GM12878 (cell line): ENCODE data around the gene SSUH2. TPM values are rescaled to one million over a fixed set of nuclear protein-coding genes. Genes with fewer than 3 reads are reported as not detected.

Experiments used
- ATAC-seq: fragments of 200-7000 bp; cut with Tn5 transposase; 3 replicates; pipeline ENCODE4 v1.9.1; 2020; ENCODE audit warnings: mild to moderate bottlenecking, moderate library complexity
- BruUV-seq: library from RNA; stranded (reverse); fragments of 400-500 nt; replicated peaks from 2 replicates; lab custom pipeline; 2021; lab: Mats Ljungman, UMichigan
- CTCF ChIA-PET: fragments of 300-600 bp; sonication (Branson Sonifier 250); formaldehyde crosslinking; extraction: SDS; loops from one replicate; lab custom pipeline; 2021; ENCODE audit warnings: inconsistent platforms; lab: Yijun Ruan, JAX
- POLR2A ChIA-PET: fragments of 350-600 bp; formaldehyde crosslinking; extraction: SDS; loops from one replicate; lab custom pipeline; 2021; ENCODE audit warnings: inconsistent platforms; lab: Charles Lee
- RAD21 ChIA-PET: fragments of 300-600 bp; sonication (Branson Sonifier 250); formaldehyde crosslinking; loops from one replicate; lab custom pipeline; 2023; ENCODE audit warnings: antibody characterized with exemption; ENCODE audit not compliant: unreplicated experiment; lab: Charles Lee
- SMC1A ChIA-PET: fragments of 300-600 bp; sonication (Branson Sonifier 250); formaldehyde crosslinking; loops from one replicate; lab custom pipeline; 2023; ENCODE audit not compliant: unreplicated experiment, uncharacterized antibody; lab: Charles Lee
- DNase-seq: peaks from one replicate; pipeline ENCODE4 v3.0.0-alpha.2; 2011; ENCODE audit warnings: low read depth, low spot score
- FAIRE-seq: peaks from 3 replicates; lab custom pipeline; 2011; peaks lifted over from hg19 to GRCh38; lab: Jason Lieb, UNC
- H2AFZ ChIP-seq: 2 replicates; pipeline ENCODE4 v1.6.0; 2011; ENCODE audit warnings: low read depth, low read length, control low read depth; ENCODE audit not compliant: control insufficient read depth
- H3K27ac ChIP-seq: 2 replicates; pipeline ENCODE4 v1.5.1; 2011; ENCODE audit warnings: control low read depth; ENCODE audit not compliant: control insufficient read depth, insufficient read depth
- H3K27me3 ChIP-seq, 2 experiments: replicated peaks in 1 of 2; 2 replicates each; pipeline versions ENCODE4 v1.6.0 to v1.6.1; 2011; ENCODE audit warnings: low read length in 1 of 2; ENCODE audit not compliant: control insufficient read depth in 2 of 2, insufficient read depth in 2 of 2
- H3K36me3 ChIP-seq, 2 experiments: 2 replicates each; pipeline ENCODE4 v1.5.1; 2011; ENCODE audit warnings: low read length in 1 of 2; ENCODE audit not compliant: control insufficient read depth in 2 of 2, insufficient read depth in 2 of 2
- H3K4me1 ChIP-seq: 2 replicates; pipeline ENCODE4 v1.6.1; 2011; ENCODE audit warnings: mild to moderate bottlenecking, low read length, moderate library complexity, mixed read lengths; ENCODE audit not compliant: control insufficient read depth, insufficient read depth
- H3K4me2 ChIP-seq: 2 replicates; pipeline ENCODE4 v1.6.0; 2011; ENCODE audit warnings: control low read depth; ENCODE audit not compliant: control insufficient read depth, insufficient read depth
- H3K4me3 ChIP-seq: fragments of 200-600 bp; sonication (generic); 2 replicates; pipeline ENCODE4 v1.5.1; 2016
- H3K79me2 ChIP-seq: 2 replicates; pipeline ENCODE4 v1.6.0; 2011; ENCODE audit warnings: low read length; ENCODE audit not compliant: control insufficient read depth, insufficient read depth
- H3K9ac ChIP-seq: 2 replicates; pipeline ENCODE4 v1.8.0; 2011; ENCODE audit warnings: low read length, control low read depth, mixed read lengths; ENCODE audit not compliant: control insufficient read depth, insufficient read depth
- H3K9me3 ChIP-seq: replicated peaks from 3 replicates; pipeline ENCODE4 v1.5.1; 2011; ENCODE audit warnings: mild to moderate bottlenecking, low read length; ENCODE audit not compliant: control insufficient read depth, insufficient read depth
- H4K20me1 ChIP-seq: 2 replicates; pipeline ENCODE4 v1.6.0; 2011; ENCODE audit not compliant: control insufficient read depth, insufficient read depth
- CEBPB ChIP-seq, 2 experiments: fragments of 150-350 bp in 1 of 2; IDR thresholded peaks; 2 replicates each; pipeline ENCODE4 v1.6.1; 2012 to 2014; ENCODE audit warnings: low read depth in 2 of 2, low read length in 2 of 2, borderline replicate concordance in 1 of 2, inconsistent platforms in 1 of 2
- CREB1 ChIP-seq: IDR thresholded peaks from 2 replicates; pipeline ENCODE4 v1.6.1; 2012; ENCODE audit warnings: low read depth, mild to moderate bottlenecking, inconsistent platforms
- EED ChIP-seq: sonication (generic); IDR thresholded peaks from 2 replicates; pipeline ENCODE4 v1.6.1; 2016; ENCODE audit warnings: antibody characterized with exemption, low read depth
- IKZF2 ChIP-seq, 2 experiments: fragments of 450-650 bp; IDR thresholded peaks; 2 replicates each; pipeline ENCODE4 v1.6.1; 2017; ENCODE audit warnings: mild to moderate bottlenecking in 2 of 2, moderate library complexity in 2 of 2
- IRF4 ChIP-seq: IDR thresholded peaks from 2 replicates; pipeline ENCODE4 v1.6.1; 2011; ENCODE audit warnings: low read depth, low read length
- MXI1 ChIP-seq: fragments of 150-350 bp; IDR thresholded peaks from 2 replicates; pipeline ENCODE4 v1.6.1; 2011; ENCODE audit warnings: low read depth, mild to moderate bottlenecking, inconsistent platforms, low read length, improper control_type of control experiment
- WGBS: methylation state at CpG from one replicate; pipeline ENCODE4 v1.1.6; 2016; ENCODE audit warnings: low lambda C conversion rate; ENCODE audit not compliant: insufficient replicate concordance, insufficient coverage; ENCODE audit errors: missing lambda C conversion rate; 5-methylcytosine and 5-hydroxymethylcytosine counted together
- in situ Hi-C: fragments of 300-500 bp; cut with MboI; formaldehyde crosslinking; loops from 9 replicates; pipeline ENCODE4 v1.14.3; 2018; ENCODE audit warnings: mixed read lengths
- intact Hi-C: fragments of 100-400 bp; cut with micrococcal nuclease; formaldehyde crosslinking; loops from one replicate; pipeline ENCODE4 v1.14.2; 2022; ENCODE audit not compliant: unreplicated experiment
- polyA plus RNA-seq, 11 experiments: library from polyadenylated mRNA; depleted of rRNA in 4 of 11; unstranded in 6 of 11; stranded (reverse) in 5 of 11; fragments of >200 nt; fragmentation: Nextera tagmentation in 4 of 11; fragmentation: Illumina TruSeq in 1 of 11; extraction: Ambion mirVana in 4 of 11; extraction: Trizol in 1 of 11; gene quantifications; 1 replicate in 1 of 11; 2 replicates in 10 of 11; pipeline versions ENCODE4 v1.2.1 to v1.2.3, GENCODE V29; 2011 to 2016; ENCODE audit warnings: inconsistent platforms in 2 of 11, missing spikeins in 2 of 11, low read depth in 1 of 11
- total RNA-seq, 4 experiments: library from RNA; depleted of rRNA in 3 of 4; stranded (reverse); fragments of >200 nt in 3 of 4; fragmentation: Illumina TruSeq in 1 of 4; extraction: Trizol in 1 of 4; gene quantifications; 2 replicates each; pipeline versions ENCODE4 v1.2.1 to v1.2.3, GENCODE V29; 2013 to 2021
- TF ChIP-seq, protein P1 (sequence below): fragments of 450-650 bp; IDR thresholded peaks from 2 replicates; pipeline ENCODE4 v1.6.1; 2017; ENCODE audit warnings: antibody characterized with exemption, mild to moderate bottlenecking, moderate library complexity

SSUH2 gene
- total and polyA plus RNA-seq, 10 of the 15 experiments (the other 5 are each of a cell fraction or from before 2014, with no cell fraction given), result 0.09 to 0.26 TPM; not detected in 8

DNA sequence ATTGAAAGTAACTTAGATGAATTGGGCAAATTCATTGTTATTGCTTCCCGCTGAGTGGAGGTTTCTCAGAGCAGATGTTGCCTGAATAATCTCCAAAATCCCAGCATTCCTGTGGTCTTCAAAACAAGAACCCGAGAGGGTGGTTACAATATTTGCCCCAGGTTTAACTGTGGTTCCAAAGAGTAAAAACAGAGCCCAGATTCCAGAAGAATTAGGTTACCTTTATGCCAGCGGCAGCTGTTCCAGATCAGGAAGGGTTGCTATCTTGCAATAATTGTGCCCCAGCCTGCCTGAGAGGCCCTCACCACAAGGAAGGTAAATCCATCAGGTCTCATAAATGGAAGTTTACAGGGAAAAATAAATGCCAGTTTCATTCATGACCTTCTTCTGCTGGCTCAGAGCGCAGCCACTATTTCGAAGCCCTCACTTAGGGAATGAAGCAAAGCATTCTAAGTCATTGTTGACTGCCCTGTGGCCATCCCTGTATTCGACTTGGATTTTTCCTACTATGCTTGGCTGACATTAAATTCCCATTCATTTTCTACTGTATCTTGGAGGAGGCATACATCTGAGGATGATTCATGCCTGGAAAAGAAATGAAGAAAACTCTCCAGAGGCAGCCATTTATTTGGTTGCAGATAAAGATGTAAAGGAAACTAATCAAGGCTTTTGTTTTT, 54.6 kb downstream of the SSUH2 start (continued):
- TF ChIP-seq, protein P1, sequence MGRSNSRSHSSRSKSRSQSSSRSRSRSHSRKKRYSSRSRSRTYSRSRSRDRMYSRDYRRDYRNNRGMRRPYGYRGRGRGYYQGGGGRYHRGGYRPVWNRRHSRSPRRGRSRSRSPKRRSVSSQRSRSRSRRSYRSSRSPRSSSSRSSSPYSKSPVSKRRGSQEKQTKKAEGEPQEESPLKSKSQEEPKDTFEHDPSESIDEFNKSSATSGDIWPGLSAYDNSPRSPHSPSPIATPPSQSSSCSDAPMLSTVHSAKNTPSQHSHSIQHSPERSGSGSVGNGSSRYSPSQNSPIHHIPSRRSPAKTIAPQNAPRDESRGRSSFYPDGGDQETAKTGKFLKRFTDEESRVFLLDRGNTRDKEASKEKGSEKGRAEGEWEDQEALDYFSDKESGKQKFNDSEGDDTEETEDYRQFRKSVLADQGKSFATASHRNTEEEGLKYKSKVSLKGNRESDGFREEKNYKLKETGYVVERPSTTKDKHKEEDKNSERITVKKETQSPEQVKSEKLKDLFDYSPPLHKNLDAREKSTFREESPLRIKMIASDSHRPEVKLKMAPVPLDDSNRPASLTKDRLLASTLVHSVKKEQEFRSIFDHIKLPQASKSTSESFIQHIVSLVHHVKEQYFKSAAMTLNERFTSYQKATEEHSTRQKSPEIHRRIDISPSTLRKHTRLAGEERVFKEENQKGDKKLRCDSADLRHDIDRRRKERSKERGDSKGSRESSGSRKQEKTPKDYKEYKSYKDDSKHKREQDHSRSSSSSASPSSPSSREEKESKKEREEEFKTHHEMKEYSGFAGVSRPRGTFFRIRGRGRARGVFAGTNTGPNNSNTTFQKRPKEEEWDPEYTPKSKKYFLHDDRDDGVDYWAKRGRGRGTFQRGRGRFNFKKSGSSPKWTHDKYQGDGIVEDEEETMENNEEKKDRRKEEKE, result no peak
- TF ChIP-seq CREB1 (no peak), CEBPB (IDR thresholded peaks at IDR 0.05; ENCODE audit: borderline replicate concordance in 1 of 2, low read depth in 2 of 2, low read length in 2 of 2) (no peak), IRF4 (no peak), EED (no peak)

DNA sequence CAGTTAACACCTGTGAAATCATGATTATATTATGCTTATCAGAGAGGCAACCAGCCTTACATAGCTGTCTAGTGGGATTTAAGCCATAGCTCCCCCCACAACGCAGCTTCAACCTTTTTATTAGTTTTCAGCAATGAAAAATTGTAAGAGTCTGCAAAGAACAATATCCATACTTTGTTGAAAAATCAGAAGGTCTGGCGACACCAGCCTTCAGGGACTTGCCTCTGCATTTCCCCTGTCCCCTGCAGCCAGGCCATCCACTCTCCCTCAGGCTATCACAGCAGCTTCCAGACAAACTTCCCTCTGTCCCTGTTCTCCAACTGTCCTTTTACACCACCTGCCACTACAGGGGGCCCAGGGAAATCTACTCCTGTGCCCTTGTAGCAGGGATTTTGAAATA, 59.9 kb downstream of the SSUH2 start:
- Histone ChIP-seq H2AFZ (no peak overlapping the region), H4K20me1 (no peaks in the 10 kb centered on the region), H3K79me2 (no peaks in the 10 kb centered on the region), H3K4me2 (no peak overlapping the region), H3K27me3 (no peaks in the 10 kb centered on the region), H3K36me3 (no peaks in the 10 kb centered on the region), H3K9me3 (no peaks in the 10 kb centered on the region), H3K9ac (no peak overlapping the region), H3K4me3 (no peak overlapping the region), H3K27ac (no peak overlapping the region), H3K4me1 (no peaks in the 10 kb centered on the region)
- no TSS peak for BruUV-seq
- intact Hi-C loops, result no loop called here
- ATAC-seq, result no peak
- ChIA-PET SMC1A (no interaction called here), CTCF (interaction anchor here (0.7 kb wide), 1 partner anchor 9 kb away, joined by 4 read pairs; no protein-coding TSS in a partner anchor), POLR2A (no interaction called here), RAD21 (no interaction called here)
- FAIRE-seq, result no peak
- TF ChIP-seq MXI1 (no peak), IKZF2 (IDR thresholded peaks at IDR 0.05) (no peak)
- 41% methylated on average over 2 of the region's 2 CpGs for WGBS
- in situ Hi-C loops, result no loop called here
- no peak for DNase-seq
